SH-SY5Y (cell line): ENCODE measurements around the gene IGBP1.

Experiments
- GATA2 ChIP-seq: IDR thresholded peaks from 2 replicates; pipeline ENCODE4 v1.6.1; 2011; ENCODE audit warnings: mild to moderate bottlenecking, low read depth, low read length
- GATA3 ChIP-seq: IDR thresholded peaks from 2 replicates; pipeline ENCODE4 v1.6.1; 2011; ENCODE audit warnings: low read depth, mild to moderate bottlenecking, low read length, moderate library complexity

GRCh38 chrX:70168238-70169188 is 35.3 kb downstream of the IGBP1 start:
- TF ChIP-seq GATA2 (no peak), GATA3 (no peak)
